H9 (cell line): ENCODE results near the gene MAP3K7CL. TPM values are rescaled to one million over a fixed set of nuclear protein-coding genes. Genes with fewer than 3 reads are reported as not detected.

Source experiments
- DNase-seq: peaks from one replicate; pipeline ENCODE4 v3.0.0-alpha.2; 2017
- H2AFZ ChIP-seq: one replicate; pipeline ENCODE4 v1.6.1; 2013; ENCODE audit warnings: mild to moderate bottlenecking, low read length, control low read depth, moderate library complexity
- H2AK5ac ChIP-seq: 2 replicates; pipeline ENCODE4 v1.6.1; 2013; ENCODE audit warnings: low read length, control low read depth, mixed read lengths; ENCODE audit not compliant: insufficient read length
- H2BK120ac ChIP-seq: one replicate; pipeline ENCODE4 v1.6.1; 2013; ENCODE audit warnings: low read depth, mild to moderate bottlenecking, low read length, control low read depth, inconsistent platforms; ENCODE audit not compliant: poor library complexity, severe bottlenecking
- H2BK12ac ChIP-seq: 2 replicates; pipeline ENCODE4 v1.6.1; 2013; ENCODE audit warnings: low read length, control low read depth, mixed read lengths, low read depth; ENCODE audit not compliant: insufficient read length
- H2BK15ac ChIP-seq: 2 replicates; pipeline ENCODE4 v1.6.1; 2013; ENCODE audit warnings: low read depth, low read length, control low read depth
- H2BK20ac ChIP-seq: one replicate; pipeline ENCODE4 v1.6.1; 2013; ENCODE audit warnings: low read depth, mild to moderate bottlenecking, low read length, control low read depth, inconsistent platforms; ENCODE audit not compliant: poor library complexity, severe bottlenecking
- H2BK5ac ChIP-seq: 2 replicates; pipeline ENCODE4 v1.6.1; 2013; ENCODE audit warnings: low read length, control low read depth, mixed read lengths; ENCODE audit not compliant: insufficient read length
- H3K14ac ChIP-seq: 2 replicates; pipeline ENCODE4 v1.6.1; 2013; ENCODE audit warnings: low read length, control low read depth; ENCODE audit not compliant: insufficient read depth
- H3K18ac ChIP-seq: 2 replicates; pipeline ENCODE4 v1.6.1; 2013; ENCODE audit warnings: low read depth, mild to moderate bottlenecking, mixed read lengths, low read length, control low read depth; ENCODE audit not compliant: insufficient read length
- H3K23ac ChIP-seq: 2 replicates; pipeline ENCODE4 v1.6.1; 2013; ENCODE audit warnings: low read length, control low read depth, mixed read lengths, low read depth; ENCODE audit not compliant: insufficient read length
- H3K23me2 ChIP-seq: 2 replicates; pipeline ENCODE4 v1.6.1; 2013; ENCODE audit warnings: low read depth, mild to moderate bottlenecking, mixed read lengths, low read length, control low read depth; ENCODE audit not compliant: insufficient read length, poor library complexity, severe bottlenecking
- H3K27ac ChIP-seq: 2 replicates; pipeline ENCODE4 v1.5.1; 2013; ENCODE audit warnings: low read length, control low read depth, mixed read lengths, low read depth; ENCODE audit not compliant: insufficient read length
- H3K27me3 ChIP-seq: 2 replicates; pipeline ENCODE4 v1.6.1; 2013; ENCODE audit warnings: low read length, control low read depth, inconsistent platforms; ENCODE audit not compliant: insufficient read depth
- H3K4ac ChIP-seq: 2 replicates; pipeline ENCODE4 v1.6.1; 2013; ENCODE audit warnings: low read depth, mild to moderate bottlenecking, control low read depth, inconsistent platforms, low read length, moderate library complexity
- H3K4me1 ChIP-seq: 2 replicates; pipeline ENCODE4 v1.6.1; 2013; ENCODE audit warnings: low read length, control low read depth, inconsistent platforms; ENCODE audit not compliant: insufficient read depth
- H3K4me2 ChIP-seq: 2 replicates; pipeline ENCODE4 v1.6.1; 2013; ENCODE audit warnings: low read length, control low read depth, mixed read lengths; ENCODE audit not compliant: insufficient read length, insufficient read depth
- H3K56ac ChIP-seq: 2 replicates; pipeline ENCODE4 v1.6.1; 2013; ENCODE audit warnings: low read depth, mild to moderate bottlenecking, mixed read lengths, low read length, control low read depth; ENCODE audit not compliant: insufficient read length
- H3K79me1 ChIP-seq: 2 replicates; pipeline ENCODE4 v1.6.1; 2013; ENCODE audit warnings: low read depth, mild to moderate bottlenecking, moderate library complexity, low read length, control low read depth, inconsistent platforms; ENCODE audit not compliant: insufficient read depth, poor library complexity, severe bottlenecking
- H3K79me2 ChIP-seq: 2 replicates; pipeline ENCODE4 v1.6.1; 2013; ENCODE audit warnings: low read length, control low read depth, inconsistent platforms; ENCODE audit not compliant: insufficient read depth
- H3K9ac ChIP-seq: 2 replicates; pipeline ENCODE4 v1.6.1; 2013; ENCODE audit warnings: low read length, control low read depth, mixed read lengths; ENCODE audit not compliant: insufficient read length; ENCODE audit errors: extremely low read depth
- H3K9me3 ChIP-seq: one replicate; pipeline ENCODE4 v1.6.1; 2013; ENCODE audit warnings: low read depth, low read length, inconsistent platforms; ENCODE audit not compliant: control insufficient read depth
- H3T11ph ChIP-seq: one replicate; pipeline ENCODE4 v1.6.1; 2013; ENCODE audit warnings: mild to moderate bottlenecking, low read length, control low read depth, inconsistent platforms
- H4K20me1 ChIP-seq: one replicate; pipeline ENCODE4 v1.6.1; 2013; ENCODE audit not compliant: control insufficient read depth, insufficient read length, insufficient read depth
- H4K5ac ChIP-seq: 2 replicates; pipeline ENCODE4 v1.6.1; 2013; ENCODE audit warnings: low read depth, mild to moderate bottlenecking, mixed read lengths, low read length, control low read depth; ENCODE audit not compliant: insufficient read length
- H4K8ac ChIP-seq: replicated peaks from 2 replicates; pipeline ENCODE4 v1.6.1; 2013; ENCODE audit warnings: low read length, control low read depth, mixed read lengths, low read depth; ENCODE audit not compliant: insufficient read length
- H4K91ac ChIP-seq: 2 replicates; pipeline ENCODE4 v1.6.1; 2013; ENCODE audit warnings: low read depth, mild to moderate bottlenecking, moderate library complexity, mixed read lengths, low read length, control low read depth; ENCODE audit not compliant: insufficient read length
- H3K27ac Mint-ChIP-seq, 3 experiments: 2 replicates in 2 of 3; 3 replicates in 1 of 3; pipeline ENCODE4 v1.8.0; 2020 to 2021; ENCODE audit warnings: mixed read lengths in 3 of 3, mild to moderate bottlenecking in 1 of 3, moderate library complexity in 1 of 3
- H3K27me3 Mint-ChIP-seq: 2 replicates; pipeline ENCODE4 v1.8.0; 2021; ENCODE audit warnings: low read depth, mild to moderate bottlenecking, moderate library complexity, mixed read lengths
- H3K36me3 Mint-ChIP-seq, 3 experiments: 2 replicates in 2 of 3; 3 replicates in 1 of 3; pipeline ENCODE4 v1.8.0; 2020 to 2021; ENCODE audit warnings: low read depth in 3 of 3, mixed read lengths in 3 of 3; ENCODE audit not compliant: insufficient read depth in 1 of 3
- H3K4me1 Mint-ChIP-seq, 2 experiments: 2 replicates each; pipeline ENCODE4 v1.8.0; 2020; ENCODE audit warnings: mixed read lengths in 2 of 2
- H3K4me3 Mint-ChIP-seq, 2 experiments: 2 replicates in 1 of 2; 3 replicates in 1 of 2; pipeline ENCODE4 v1.8.0; 2020 to 2021; ENCODE audit warnings: mild to moderate bottlenecking in 2 of 2, mixed read lengths in 2 of 2, moderate library complexity in 1 of 2
- H3K9me3 Mint-ChIP-seq, 2 experiments: 2 replicates in 1 of 2; 3 replicates in 1 of 2; pipeline ENCODE4 v1.8.0; 2020; ENCODE audit warnings: mild to moderate bottlenecking in 2 of 2, mixed read lengths in 2 of 2, moderate library complexity in 1 of 2
- CTCF ChIP-seq: fragments of 200-600 bp; sonication (generic); conservative IDR thresholded peaks from 3 replicates; pipeline ENCODE4 v1.8.0; 2021; ENCODE audit warnings: antibody characterized with exemption, mild to moderate bottlenecking
- WGBS: extraction: QIAGEN DNeasy Blood & Tissue Kit; methylation state at CpG from one replicate; pipeline ENCODE4 v1.1.7; 2013; ENCODE audit warnings: missing lambda C conversion rate, low lambda C conversion rate, mixed read lengths; ENCODE audit not compliant: insufficient read length; ENCODE audit errors: extremely low coverage; 5-methylcytosine and 5-hydroxymethylcytosine counted together
- total RNA-seq: library from RNA; stranded (reverse); gene quantifications from 2 replicates; pipeline ENCODE4 v1.2.1, GENCODE V29; 2021

Gene MAP3K7CL
- total RNA-seq, 1 experiment from 2014 or later = not detected

GRCh38 chr21:29125191-29125590 is 5.3 kb upstream of the MAP3K7CL start:
- Histone ChIP-seq H3K27ac (no peak overlapping the region), H2BK15ac (no peak overlapping the region), H3K14ac (no peak overlapping the region), H3K23ac (no peak overlapping the region), H3K4me1 (no peaks in the 10 kb centered on the region), H3K79me2 (no peaks in the 10 kb centered on the region), H4K5ac (no peak overlapping the region), H3K9me3 (no peaks in the 10 kb centered on the region), H3K56ac (no peak overlapping the region), H3K79me1 (no peaks in the 10 kb centered on the region), H4K8ac (no peak overlapping the region), H3K9ac (no peak overlapping the region), H3K27me3 (no peaks in the 10 kb centered on the region), H2AFZ (no peak overlapping the region), H4K20me1 (no peaks in the 10 kb centered on the region), H3K4me2 (no peak overlapping the region), H3K23me2 (no peaks in the 10 kb centered on the region), H3K4ac (no peak overlapping the region), H2BK5ac (no peak overlapping the region), H4K91ac (no peak overlapping the region), H2AK5ac (no peak overlapping the region), H2BK20ac (no peak overlapping the region), H3K18ac (no peak overlapping the region), H2BK12ac (no peak overlapping the region), H2BK120ac (no peak overlapping the region), H3T11ph (no peak overlapping the region)
- WGBS = no CpG with 5 or more reads among the region's 1 CpG
- no peak overlapping the region for H3K4me3 Mint-ChIP-seq
- H3K27ac Mint-ChIP-seq = no peak overlapping the region
- H3K4me1 Mint-ChIP-seq = no peaks in the 10 kb centered on the region
- no peak for TF ChIP-seq CTCF
- peaks cover 4 to 8% of the 10 kb centered on the region in 2 experiments; a peak in 2 of 5 replicates for H3K9me3 Mint-ChIP-seq
- no peak for DNase-seq
- H3K27me3 Mint-ChIP-seq = peaks cover 13% of the 10 kb centered on the region
- 0 out of 7 replicates have a peak, but pooled peaks cover 0 to 1% (median 0%) of the 10 kb centered on the region in 3 experiments for H3K36me3 Mint-ChIP-seq
